NCI-H2081 treated with DMSO at 0.1 percent for 48 hours (cell line): Measurements from ENCODE around the gene ISOC1.

Experiments
- DNase-seq: peaks from one replicate; lab custom pipeline; 2025; lab: John Stamatoyannopoulos, UW

The ISOC1 gene

GRCh38 chr5:129125819-129126218 lies 31.3 kb downstream of the ISOC1 start:
- DNase-seq, result no peak

GRCh38 chr5:129133553-129133952 lies 39.0 kb downstream of the ISOC1 start:
- DNase-seq, result no peak

GRCh38 chr5:129135633-129136032 lies 41.1 kb downstream of the ISOC1 start:
- DNase-seq, result no peak

- no peak for DNase-seq
These were observed 43.1 kb downstream of the ISOC1 start for GRCh38 chr5:129137637-129138036.

GRCh38 chr5:129141078-129141477 lies 46.5 kb downstream of the ISOC1 start:
- DNase-seq, result no peak

- DNase-seq, result no peak
These were observed 47.1 kb downstream of the ISOC1 start for GRCh38 chr5:129141696-129142095.

GRCh38 chr5:129155876-129156275 lies 61.3 kb downstream of the ISOC1 start:
- DNase-seq, result no peak

- DNase-seq, result no peak
These were observed 67.3 kb downstream of the ISOC1 start for GRCh38 chr5:129161830-129162229.
